AG04449 (cell line): ENCODE measurements around the gene RNF212.

ENCODE experiments used
- CTCF ChIA-PET: fragments of 350-600 bp; formaldehyde crosslinking; extraction: SDS; loops from one replicate; lab custom pipeline; 2021; ENCODE audit warnings: antibody characterized with exemption; lab: Yijun Ruan, JAX
- POLR2A ChIA-PET: fragments of 400-600, 350-600 bp; formaldehyde crosslinking; extraction: SDS; loops from one replicate; lab custom pipeline; 2020; ENCODE audit warnings: antibody characterized with exemption, inconsistent platforms; lab: Yijun Ruan, JAX
- DNase-seq: peaks from one replicate; pipeline ENCODE4 v3.0.0-alpha.2; 2010; ENCODE audit warnings: low read depth, low spot score
- H3K4me3 ChIP-seq: 2 replicates; pipeline ENCODE4 v1.5.1; 2011; ENCODE audit warnings: low read depth, mild to moderate bottlenecking, control low read depth, low read length
- TF ChIP-seq, protein P1 (sequence below): IDR thresholded peaks from one replicate; pipeline ENCODE4 v1.5.1; 2011; ENCODE audit warnings: mild to moderate bottlenecking, moderate library complexity, low read length, control low read depth, inconsistent platforms; ENCODE audit not compliant: insufficient read depth; ENCODE audit errors: missing control alignments

RNF212 gene

DNA sequence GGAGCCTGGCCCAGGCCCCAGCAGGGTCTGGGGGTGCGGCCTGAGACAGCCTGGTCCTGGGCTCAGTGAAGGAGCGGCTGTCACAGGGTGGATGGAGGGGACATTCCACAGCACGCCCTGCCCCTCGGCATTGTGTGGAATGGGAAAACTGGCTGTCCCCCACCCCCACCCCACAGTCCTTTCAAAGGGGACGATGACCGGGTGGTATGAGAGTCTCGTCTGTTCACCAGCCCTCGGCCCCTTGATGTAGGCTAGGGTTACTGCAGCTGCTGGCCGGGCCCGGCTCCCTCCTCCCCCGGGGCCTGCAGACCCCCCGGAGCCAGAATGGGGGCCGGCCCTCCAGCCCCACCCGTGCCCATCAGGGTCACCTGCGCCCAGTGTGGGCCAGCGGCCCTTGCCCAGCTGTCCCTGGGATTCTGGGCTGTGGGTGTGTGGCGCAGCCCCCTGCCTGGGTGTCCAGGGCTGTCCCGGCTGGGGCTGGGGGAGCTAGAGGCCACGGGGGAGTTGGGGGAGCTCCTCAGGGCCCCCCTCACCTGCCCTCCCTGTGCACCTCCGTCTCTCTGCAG is 90.2 kb downstream of the RNF212 start:
- ChIA-PET CTCF (interaction anchor here (0.7 kb wide), 2 partner anchors 13 to 21 kb away, joined by 3 read pairs; no protein-coding TSS in a partner anchor), POLR2A (no interaction called here)
- no peak for DNase-seq
- TF ChIP-seq, protein P1, sequence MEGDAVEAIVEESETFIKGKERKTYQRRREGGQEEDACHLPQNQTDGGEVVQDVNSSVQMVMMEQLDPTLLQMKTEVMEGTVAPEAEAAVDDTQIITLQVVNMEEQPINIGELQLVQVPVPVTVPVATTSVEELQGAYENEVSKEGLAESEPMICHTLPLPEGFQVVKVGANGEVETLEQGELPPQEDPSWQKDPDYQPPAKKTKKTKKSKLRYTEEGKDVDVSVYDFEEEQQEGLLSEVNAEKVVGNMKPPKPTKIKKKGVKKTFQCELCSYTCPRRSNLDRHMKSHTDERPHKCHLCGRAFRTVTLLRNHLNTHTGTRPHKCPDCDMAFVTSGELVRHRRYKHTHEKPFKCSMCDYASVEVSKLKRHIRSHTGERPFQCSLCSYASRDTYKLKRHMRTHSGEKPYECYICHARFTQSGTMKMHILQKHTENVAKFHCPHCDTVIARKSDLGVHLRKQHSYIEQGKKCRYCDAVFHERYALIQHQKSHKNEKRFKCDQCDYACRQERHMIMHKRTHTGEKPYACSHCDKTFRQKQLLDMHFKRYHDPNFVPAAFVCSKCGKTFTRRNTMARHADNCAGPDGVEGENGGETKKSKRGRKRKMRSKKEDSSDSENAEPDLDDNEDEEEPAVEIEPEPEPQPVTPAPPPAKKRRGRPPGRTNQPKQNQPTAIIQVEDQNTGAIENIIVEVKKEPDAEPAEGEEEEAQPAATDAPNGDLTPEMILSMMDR, result no peak
- no peak overlapping the region for H3K4me3 ChIP-seq

DNA sequence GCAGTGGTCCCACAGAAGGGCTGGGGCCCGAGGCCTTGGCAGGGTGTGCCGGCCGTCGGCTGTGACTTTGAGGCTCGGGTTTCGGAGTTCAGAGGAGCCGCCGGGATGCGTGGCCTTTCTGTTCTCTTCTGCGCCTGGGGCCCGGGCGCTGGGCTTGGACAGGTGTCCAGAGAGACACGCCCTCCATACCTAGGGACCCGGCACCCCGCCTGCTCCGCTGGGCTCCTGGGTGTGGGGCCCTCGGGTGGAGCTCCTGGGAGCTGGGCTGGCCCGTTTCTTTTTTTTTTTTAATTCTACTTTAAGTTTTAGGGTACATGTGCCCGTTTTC is 90.7 kb downstream of the RNF212 start:
- no peak overlapping the region for H3K4me3 ChIP-seq
- POLR2A ChIA-PET, result no interaction called here
- CTCF ChIA-PET, result interaction anchor here (0.7 kb wide), 1 partner anchor 12 kb away, joined by 3 read pairs; no protein-coding TSS in a partner anchor
- TF ChIP-seq, protein P1, result no peak
- DNase-seq, result no peak

DNA sequence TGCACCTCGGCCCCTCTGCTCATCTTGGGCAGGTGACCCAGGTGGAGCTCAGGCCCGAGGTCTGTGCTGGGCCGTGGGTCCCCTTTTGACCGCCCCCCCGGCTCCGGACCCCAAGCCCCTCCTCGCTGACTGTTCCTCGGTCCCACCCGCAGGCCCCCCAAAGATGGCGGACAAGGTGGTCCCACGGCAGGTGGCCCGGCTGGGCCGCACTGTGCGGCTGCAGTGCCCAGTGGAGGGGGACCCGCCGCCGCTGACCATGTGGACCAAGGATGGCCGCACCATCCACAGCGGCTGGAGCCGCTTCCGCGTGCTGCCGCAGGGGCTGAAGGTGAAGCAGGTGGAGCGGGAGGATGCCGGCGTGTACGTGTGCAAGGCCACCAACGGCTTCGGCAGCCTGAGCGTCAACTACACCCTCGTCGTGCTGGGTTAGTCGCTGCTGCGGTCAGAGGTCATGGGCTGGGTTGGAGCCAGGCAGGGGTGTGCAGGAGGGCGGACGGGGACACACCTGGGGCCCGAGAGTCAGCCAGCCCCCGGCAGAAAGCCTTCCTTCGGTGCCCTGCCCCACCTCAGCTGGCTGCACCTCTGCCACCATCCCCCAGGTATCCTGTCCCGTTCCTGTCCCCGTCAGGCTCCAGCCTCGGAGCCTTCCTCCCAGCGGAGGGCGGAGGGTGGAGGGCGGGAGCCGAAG is 91.2 kb downstream of the RNF212 start:
- ChIA-PET CTCF (no interaction called here), POLR2A (no interaction called here)
- no peak overlapping the region for H3K4me3 ChIP-seq
- no peak for DNase-seq
- TF ChIP-seq, protein P1, result no peak
